GM18951 (cell line): ENCODE results near the gene OVOL1.
A peak's percentile ranks its signal among the peaks of the same experiment; 100 is the strongest.

Experiments used
- POLR2A ChIP-seq: IDR thresholded peaks from 4 replicates; pipeline ENCODE4 v1.6.1; 2011; ENCODE audit warnings: mild to moderate bottlenecking; ENCODE audit not compliant: insufficient read length, insufficient read depth; ENCODE audit errors: extremely low read depth
- in situ Hi-C: fragments of 300-500 bp; cut with MboI; formaldehyde crosslinking; loops from one replicate; pipeline ENCODE4 v1.12.0; 2022; ENCODE audit warnings: low sequenced_read_pairs, mixed read lengths, inconsistent platforms; ENCODE audit not compliant: unreplicated experiment

The OVOL1 gene

DNA sequence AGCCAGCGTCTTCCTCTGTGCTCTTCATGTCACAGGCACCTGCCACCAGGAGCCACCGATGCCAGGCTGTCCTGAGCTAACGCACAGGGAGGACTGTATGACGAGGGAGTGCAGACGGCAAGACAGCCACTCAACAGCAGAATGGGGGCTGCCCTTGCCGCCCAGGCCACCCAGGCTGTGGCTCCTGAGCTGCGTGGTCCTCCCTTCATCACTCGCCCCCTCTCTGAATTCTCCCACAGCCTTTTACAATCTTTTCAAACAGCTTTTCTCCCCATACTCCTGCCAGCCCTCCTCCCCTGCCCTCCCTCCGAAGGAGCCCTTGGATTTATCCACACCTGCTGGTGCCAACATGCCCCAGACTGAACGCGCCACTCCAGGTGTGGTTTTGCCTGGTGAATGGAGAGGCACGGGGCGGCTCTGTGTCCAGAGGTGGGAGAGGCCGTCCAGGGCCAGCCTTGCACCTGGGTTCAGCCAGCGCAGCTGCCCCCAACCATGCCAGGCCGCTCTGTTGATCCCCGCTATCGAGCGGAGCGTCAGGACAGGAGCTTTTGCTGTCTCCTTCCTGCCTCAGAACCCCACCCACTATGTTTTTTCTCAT lies 22.0 kb downstream of the OVOL1 start:
- TF ChIP-seq POLR2A: no peak
- in situ Hi-C loops: no loop called here

DNA sequence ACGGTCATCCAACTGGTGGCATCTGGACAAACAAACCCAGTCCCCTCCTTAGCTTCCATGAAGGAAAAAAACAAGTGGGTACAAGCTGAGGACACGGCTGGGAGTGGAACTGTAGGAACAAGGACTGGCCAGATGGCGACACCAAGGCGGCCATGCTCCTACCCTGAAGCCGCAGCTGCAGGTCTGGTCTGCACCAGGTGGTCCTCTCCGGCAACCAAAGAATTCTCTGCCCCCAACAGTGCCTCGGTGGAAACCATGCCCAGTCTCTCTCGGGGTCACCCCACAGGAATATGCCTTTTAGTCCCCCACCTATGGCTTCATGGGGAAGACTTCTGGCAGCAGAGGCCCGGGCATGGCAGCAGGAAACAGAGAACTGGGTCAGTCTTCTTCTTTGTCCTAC lies 22.6 kb downstream of the OVOL1 start:
- no peak for TF ChIP-seq POLR2A

DNA sequence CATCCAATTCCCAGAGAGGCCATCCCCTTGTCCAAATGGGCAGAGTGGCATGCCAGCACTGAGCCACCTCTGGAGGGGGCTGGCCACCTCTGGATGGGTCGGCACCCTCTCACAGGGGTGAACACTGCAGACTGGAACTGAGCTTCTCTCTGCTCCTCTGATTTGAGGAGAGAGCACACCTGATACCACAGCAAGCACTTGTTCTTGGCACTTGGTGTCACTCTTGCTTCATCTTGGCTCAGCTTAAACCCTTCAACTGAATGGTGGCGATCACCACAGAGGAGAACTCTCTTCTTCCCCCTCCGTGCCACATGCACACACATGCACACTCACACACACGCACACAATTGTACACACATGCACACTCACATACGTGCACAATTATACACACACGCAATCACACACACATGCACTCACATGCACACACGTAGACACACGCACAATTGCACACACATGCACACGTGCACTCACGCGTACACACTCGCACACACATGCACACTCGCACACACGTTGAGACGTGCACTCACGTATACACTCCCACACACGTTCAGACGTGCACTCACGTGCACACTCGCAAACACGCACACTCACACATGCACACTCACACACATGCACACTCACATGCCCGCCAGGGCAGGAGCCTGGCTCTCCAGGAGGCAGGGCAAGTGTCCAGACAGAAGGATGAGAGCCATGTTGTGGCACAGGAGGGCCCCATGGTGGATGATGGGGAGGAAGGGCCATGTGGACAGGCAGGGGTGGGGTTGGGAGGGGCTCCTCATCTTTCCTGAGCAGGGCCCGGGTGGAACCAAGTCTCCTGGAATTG lies 23.4 kb downstream of the OVOL1 start:
- in situ Hi-C loops: no loop called here
- TF ChIP-seq POLR2A: no peak

More for the DNA sequence above, 22.6 kb downstream of the OVOL1 start:
- in situ Hi-C loops: no loop called here

DNA sequence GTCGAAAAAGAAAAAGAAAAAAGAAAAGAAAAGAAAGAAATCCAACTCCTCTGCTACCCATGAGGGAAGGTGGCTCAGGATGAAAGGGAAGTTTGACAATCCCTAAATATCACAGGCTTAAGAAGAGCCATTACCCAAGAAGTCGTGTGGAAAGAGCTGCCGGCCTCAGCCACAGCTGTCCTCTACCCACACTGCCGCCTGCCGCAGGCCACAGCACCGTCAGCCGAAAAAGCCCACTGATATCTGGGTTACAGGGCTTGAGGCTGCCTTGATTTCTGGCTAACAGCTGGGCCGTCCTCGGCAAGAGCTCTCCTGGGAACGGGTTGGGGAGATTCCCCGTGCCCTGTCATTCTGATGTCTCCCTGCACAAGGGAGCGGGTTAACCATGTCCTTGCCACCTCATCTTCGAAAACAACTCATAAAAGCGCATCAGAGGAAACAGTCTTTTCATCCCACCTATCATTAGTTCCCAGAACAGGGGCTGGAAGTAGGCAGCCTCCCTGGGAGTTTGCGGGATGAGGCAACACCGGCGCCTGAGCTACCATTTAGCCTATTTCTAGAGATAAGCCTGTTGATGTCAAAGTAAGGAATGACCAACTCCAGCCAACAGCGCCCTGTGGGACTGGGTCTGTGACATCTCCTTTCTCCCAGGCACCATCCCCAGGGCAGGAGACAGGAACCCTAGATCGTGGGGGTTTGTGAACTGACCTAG lies 25.1 kb downstream of the OVOL1 start:
- in situ Hi-C loops: no loop called here
- TF ChIP-seq POLR2A: no peak

DNA sequence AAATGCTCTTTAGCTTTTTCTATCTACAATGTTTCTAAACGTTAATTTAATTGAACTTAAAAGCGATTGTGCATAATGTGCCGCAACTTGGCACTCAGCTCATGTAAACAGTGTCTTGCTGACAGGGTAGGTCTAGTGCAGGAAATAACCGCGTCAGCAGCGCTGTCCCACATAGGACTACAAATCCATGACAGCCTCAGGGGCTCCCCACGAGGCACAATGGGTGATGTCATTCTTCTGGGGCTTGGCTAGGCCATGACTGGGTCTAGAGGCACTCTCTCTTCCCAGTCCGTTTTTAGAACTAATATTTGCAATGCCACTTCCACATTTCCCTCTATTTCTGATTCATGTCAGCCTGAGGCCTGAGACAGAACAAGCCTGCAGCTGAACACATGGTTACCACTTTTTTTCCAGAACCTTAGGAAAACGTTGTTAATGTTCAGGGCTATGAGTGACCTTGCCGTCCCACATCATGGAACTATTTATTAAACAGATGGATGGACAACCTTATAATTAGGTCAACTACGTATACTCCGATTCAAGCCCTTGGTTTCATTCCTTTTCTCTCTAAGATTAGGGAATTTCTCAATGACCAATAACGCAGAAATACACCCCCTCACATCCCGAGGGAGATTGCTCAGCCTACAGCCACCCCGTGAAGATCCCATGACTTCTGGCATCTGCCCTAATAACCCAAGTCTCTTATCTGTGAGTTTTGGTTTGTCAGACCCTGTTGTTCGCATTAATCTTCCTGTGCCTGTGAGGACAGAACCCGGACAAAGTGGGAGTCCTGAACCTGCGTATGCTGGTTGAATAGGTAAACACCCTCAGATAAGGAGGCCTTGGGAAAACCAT lies 27.5 kb downstream of the OVOL1 start:
- in situ Hi-C loops: no loop called here
- no peak for TF ChIP-seq POLR2A

GRCh38 chr11:65814986-65815565 lies 28.2 kb downstream of the OVOL1 start:
- no peak for TF ChIP-seq POLR2A
- in situ Hi-C loops: no loop called here

- in situ Hi-C loops: no loop called here
- TF ChIP-seq POLR2A: no peak
These were observed 29.8 kb downstream of the OVOL1 start for GRCh38 chr11:65816696-65817095.

- TF ChIP-seq POLR2A: no peak
- in situ Hi-C loops: no loop called here
These were observed 30.5 kb downstream of the OVOL1 start for GRCh38 chr11:65817312-65817834.

DNA sequence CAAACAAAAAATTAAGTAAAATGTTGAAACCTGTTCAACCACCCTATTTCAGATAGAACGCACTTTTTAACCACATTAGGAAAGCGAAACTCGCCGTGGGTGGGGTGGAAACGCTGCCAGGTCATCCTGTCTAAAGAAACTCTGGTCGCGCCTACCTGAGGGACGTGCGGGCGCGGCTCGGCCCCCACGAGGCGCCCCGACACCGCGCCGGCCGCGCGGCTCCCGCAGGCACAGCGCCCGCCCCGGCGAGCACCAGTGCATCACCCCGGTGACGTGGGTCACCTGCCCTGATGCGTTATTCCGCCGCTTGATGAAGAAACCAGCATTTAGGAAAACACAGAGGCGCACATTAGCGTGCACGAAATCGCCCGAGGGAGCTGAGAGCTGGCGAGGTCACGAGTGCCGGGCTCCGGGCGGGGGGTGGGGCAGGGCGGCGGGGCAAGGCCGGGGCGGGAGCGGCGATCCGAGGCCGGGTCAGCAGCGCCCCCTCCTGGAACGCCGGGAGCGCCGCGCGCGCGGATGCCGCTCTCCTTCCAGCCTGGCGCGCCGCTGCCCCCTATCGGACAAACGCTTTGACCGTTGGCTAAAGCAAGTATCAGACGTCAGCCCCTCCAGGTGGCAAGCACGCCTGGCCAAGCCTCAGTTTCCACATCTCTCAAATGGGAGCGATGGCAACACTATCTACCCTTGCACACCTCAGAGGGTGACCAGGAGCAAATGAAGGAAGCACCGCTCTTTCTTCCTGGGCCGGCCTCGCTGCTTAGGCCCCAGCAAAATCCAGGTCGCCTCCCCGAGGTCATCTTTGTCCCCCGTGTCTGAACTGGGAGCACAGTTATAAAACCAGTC lies 31.2 kb downstream of the OVOL1 start:
- TF ChIP-seq POLR2A: peak; percentile 10

GRCh38 chr11:65821107-65821506 lies 34.2 kb downstream of the OVOL1 start:
- in situ Hi-C loops: loop anchor here (10.0 kb wide), 1 partner anchor 96 kb away; the partner anchor contains the start of gene RNASEH2C
- no peak for TF ChIP-seq POLR2A

More for the DNA sequence above, 31.2 kb downstream of the OVOL1 start:
- in situ Hi-C loops: no loop called here

GRCh38 chr11:65822776-65823528 lies 36.1 kb downstream of the OVOL1 start:
- no peak for TF ChIP-seq POLR2A

More at GRCh38 chr11:65822776-65823528, 36.1 kb downstream of the OVOL1 start:
- in situ Hi-C loops: loop anchor here (10.0 kb wide), 1 partner anchor 98 kb away; the partner anchor contains the start of gene RNASEH2C
